NCI-H146 treated with DMSO at 0.1 percent for 48 hours (cell line): Measurements from ENCODE around the gene STOX2.

ENCODE experiments used
- DNase-seq: peaks from one replicate; lab custom pipeline; 2025; ENCODE audit not compliant: unreplicated experiment; lab: John Stamatoyannopoulos, UW

The STOX2 gene

GRCh38 chr4:184067931-184068554 lies 162.9 kb downstream of the STOX2 start:
- DNase-seq = no peak
